GM12891 (cell line): ENCODE results near the gene IL25.

ENCODE experiments used
- POLR2A ChIP-seq: IDR thresholded peaks from 2 replicates; pipeline ENCODE4 v1.6.1; 2011; ENCODE audit warnings: low read depth, low read length, control low read depth
- POLR2AphosphoS5 ChIP-seq: IDR thresholded peaks from 2 replicates; pipeline ENCODE4 v1.6.1; 2011; ENCODE audit warnings: low read depth, low read length, control low read depth
- POU2F2 ChIP-seq: IDR thresholded peaks from 2 replicates; pipeline ENCODE4 v1.6.1; 2011; ENCODE audit warnings: low read depth, mild to moderate bottlenecking, control low read depth, low read length, moderate library complexity
- TAF1 ChIP-seq: IDR thresholded peaks from 2 replicates; pipeline ENCODE4 v1.6.1; 2011; ENCODE audit warnings: low read depth, low read length, control low read depth

DNA sequence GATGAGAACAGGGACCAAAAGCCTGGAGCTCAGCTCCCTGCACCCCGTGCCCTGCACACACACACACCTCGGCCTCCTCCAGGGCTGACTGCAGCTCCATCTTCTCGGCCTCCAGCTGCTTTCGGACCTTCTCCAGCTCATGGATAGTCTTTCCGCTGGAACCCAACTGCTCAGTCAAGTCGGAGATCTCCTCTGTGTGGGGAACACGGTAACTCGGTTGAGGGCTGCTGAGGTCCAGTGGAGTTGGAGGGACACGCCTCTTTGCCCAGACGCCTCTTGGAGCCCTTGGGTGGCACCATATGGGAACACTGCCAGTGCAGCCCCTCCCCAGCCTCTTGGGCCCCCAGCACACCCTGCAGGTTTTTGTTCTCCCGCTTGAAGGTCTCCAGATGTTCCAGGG is 44.2 kb downstream of the IL25 start:
- no peak for TF ChIP-seq TAF1
- no peak for TF ChIP-seq POLR2A
- TF ChIP-seq POU2F2 = no peak
- no peak for TF ChIP-seq POLR2AphosphoS5
